Suprapubic skin (tissue), 4 donors: Measurements from ENCODE around the gene RASSF7. TPM values are rescaled to one million over a fixed set of nuclear protein-coding genes. Genes with fewer than 3 reads are reported as not detected.
A peak's percentile ranks its signal among the peaks of the same experiment; 100 is the strongest.

ENCODE experiments used
- DNase-seq, 2 donors: peaks; one replicate each; pipeline ENCODE4 v3.0.0-alpha.2; 2019; ENCODE audit warnings: low spot score in 2 of 2
- H3K27ac ChIP-seq: fragments of 200-600 bp; sonication (generic); one replicate; pipeline ENCODE4 v1.5.1; 2019
- H3K27me3 ChIP-seq: fragments of 200-600 bp; sonication (generic); one replicate; pipeline ENCODE4 v1.5.1; 2019
- H3K36me3 ChIP-seq: fragments of 200-600 bp; sonication (generic); one replicate; pipeline ENCODE4 v1.5.1; 2019
- H3K4me1 ChIP-seq: fragments of 200-600 bp; sonication (generic); one replicate; pipeline ENCODE4 v1.5.1; 2019
- H3K4me3 ChIP-seq: fragments of 200-600 bp; sonication (generic); one replicate; pipeline ENCODE4 v1.5.1; 2019; ENCODE audit warnings: mild to moderate bottlenecking
- H3K9me3 ChIP-seq: fragments of 200-600 bp; sonication (generic); one replicate; pipeline ENCODE4 v1.5.1; 2019
- CTCF ChIP-seq, 2 donors: fragments of 200-600 bp in 1 of 2; fragments of 450-650 bp in 1 of 2; sonication (generic) in 1 of 2; IDR thresholded peaks; one replicate each; pipeline ENCODE4 v1.5.1; 2016 to 2019; ENCODE audit warnings: antibody characterized with exemption in 2 of 2, mild to moderate bottlenecking in 1 of 2, moderate library complexity in 1 of 2
- EP300 ChIP-seq: sonication (generic); formaldehyde crosslinking; IDR thresholded peaks from one replicate; pipeline ENCODE4 v1.6.1; 2017; ENCODE audit warnings: antibody characterized with exemption
- POLR2A ChIP-seq, 2 donors: fragments of 450-650 bp; IDR thresholded peaks; one replicate each; pipeline ENCODE4 v1.6.1; 2017; ENCODE audit warnings: antibody characterized with exemption in 2 of 2, mild to moderate bottlenecking in 2 of 2, moderate library complexity in 2 of 2
- POLR2AphosphoS5 ChIP-seq, 3 donors: sonication (generic); formaldehyde crosslinking; IDR thresholded peaks; one replicate each; pipeline ENCODE4 v1.6.1; 2017; ENCODE audit warnings: antibody characterized with exemption in 3 of 3
- WGBS: methylation state at CpG from one replicate; pipeline ENCODE4 v1.1.5; 2018; 5-methylcytosine and 5-hydroxymethylcytosine counted together
- total RNA-seq, 4 donors: library from RNA; depleted of rRNA; stranded (reverse); fragments of >200 nt; gene quantifications; one replicate each; pipeline ENCODE4 v1.1.0, GENCODE V29; 2016

Gene RASSF7
- total RNA-seq, 4 donors from 2014 or later: 82.6 to 113 (median 87.0) TPM

- peak overlapping the region; percentile 96 for H3K27ac ChIP-seq
- WGBS: 73% methylated on average over 3 of the region's 66 CpGs
- peak overlapping the region; percentile 91 for H3K4me3 ChIP-seq
- peaks cover 31% of the 10 kb centered on the region for H3K36me3 ChIP-seq
- no peak for TF ChIP-seq POLR2A (IDR thresholded peaks at IDR 0.05)
- no peak for TF ChIP-seq EP300
- no peak for TF ChIP-seq CTCF (IDR thresholded peaks at IDR 0.05)
- TF ChIP-seq POLR2AphosphoS5 (IDR thresholded peaks at IDR 0.05): peak in 2 of 3 donors; percentile 89 to 92
- H3K4me1 ChIP-seq: peaks cover 52% of the 10 kb centered on the region
- peak; percentile 85 to 88 for DNase-seq
- H3K9me3 ChIP-seq: no peaks in the 10 kb centered on the region
- no peaks in the 10 kb centered on the region for H3K27me3 ChIP-seq
These were observed 26.2 kb upstream of the RASSF7 start for GRCh38 chr11:534396-535209.

- Histone ChIP-seq H3K4me1 (peaks cover 52% of the 10 kb centered on the region), H3K36me3 (peaks cover 29% of the 10 kb centered on the region), H3K27me3 (no peaks in the 10 kb centered on the region), H3K27ac (peak overlapping the region; percentile 96), H3K9me3 (no peaks in the 10 kb centered on the region), H3K4me3 (peak overlapping the region; percentile 91)
- no peak for DNase-seq
- no CpG with 5 or more reads among the region's 56 CpGs for WGBS
- no peak for TF ChIP-seq POLR2AphosphoS5 (IDR thresholded peaks at IDR 0.05)
- no peak for TF ChIP-seq POLR2A (IDR thresholded peaks at IDR 0.05)
- no peak for TF ChIP-seq CTCF (IDR thresholded peaks at IDR 0.05)
- TF ChIP-seq EP300: no peak
These were observed 25.6 kb upstream of the RASSF7 start for GRCh38 chr11:535210-535518.

- H3K9me3 ChIP-seq: no peaks in the 10 kb centered on the region
- H3K27ac ChIP-seq: peak within 1 kb of the TSS; percentile 96
- whole genome bisulfite sequencing: 4% methylated on average over 41 of the region's 97 CpGs
- peak within 1 kb of the TSS; percentile 91 for H3K4me3 ChIP-seq
- peaks cover 28% of the 10 kb centered on the region for H3K36me3 ChIP-seq
- peak in 1 of 3 donors; percentile 23 for TF ChIP-seq POLR2AphosphoS5 (IDR thresholded peaks at IDR 0.05)
- no peak for TF ChIP-seq CTCF (IDR thresholded peaks at IDR 0.05)
- H3K4me1 ChIP-seq: peaks cover 52% of the 10 kb centered on the region
- H3K27me3 ChIP-seq: no peaks in the 10 kb centered on the region
- DNase-seq: peak; percentile 95 to 98
These were observed 25.0 kb upstream of the RASSF7 start, which contains the start of gene HRAS for GRCh38 chr11:535519-536454. Gene HRAS (minus strand): TSS chr11:535576.

- Histone ChIP-seq H3K27me3 (no peaks in the 10 kb centered on the region), H3K36me3 (peaks cover 16% of the 10 kb centered on the region), H3K4me1 (peaks cover 52% of the 10 kb centered on the region), H3K27ac (peak within 1 kb of the TSS; percentile 96), H3K9me3 (no peaks in the 10 kb centered on the region), H3K4me3 (peak within 1 kb of the TSS; percentile 91)
- peak; percentile 90 to 91 for DNase-seq
- TF ChIP-seq EP300 (no peak), POLR2A (IDR thresholded peaks at IDR 0.05) (no peak), POLR2AphosphoS5 (IDR thresholded peaks at IDR 0.05) (peak; percentile 10 to 86 (median 79))
- WGBS: no CpG with 5 or more reads among the region's 93 CpGs
These were observed 23.7 kb upstream of the RASSF7 start, which contains the start of gene LRRC56 for GRCh38 chr11:536841-537621. Gene LRRC56 (plus strand): TSS chr11:537527. CDS start chr11:540685, 3,158 bp downstream.
